Hepatocyte (in vitro differentiated cells): Measurements from ENCODE around the gene C1orf232. TPM values are rescaled to one million over a fixed set of nuclear protein-coding genes. Genes with fewer than 3 reads are reported as not detected.
A peak's percentile ranks its signal among the peaks of the same experiment; 100 is the strongest.

Source experiments
- DNase-seq: peaks from one replicate; pipeline ENCODE4 v3.0.0-alpha.2; 2016; ENCODE audit warnings: low spot score
- H2AFZ ChIP-seq: fragments of 200-600 bp; sonication (generic); 2 replicates; pipeline ENCODE4 v1.6.0; 2016; ENCODE audit warnings: antibody characterized with exemption, mild to moderate bottlenecking
- H3K27ac ChIP-seq: fragments of 200-600 bp; sonication (generic); 2 replicates; pipeline ENCODE4 v1.5.1; 2016; ENCODE audit warnings: mild to moderate bottlenecking
- H3K27me3 ChIP-seq: fragments of 200-600 bp; sonication (generic); 2 replicates; pipeline ENCODE4 v1.6.1; 2016
- H3K36me3 ChIP-seq: fragments of 200-600 bp; sonication (generic); replicated peaks from 2 replicates; pipeline ENCODE4 v1.5.1; 2016; ENCODE audit warnings: low read depth; ENCODE audit not compliant: insufficient read depth
- H3K4me1 ChIP-seq: fragments of 200-600 bp; sonication (generic); 2 replicates; pipeline ENCODE4 v1.5.1; 2016; ENCODE audit warnings: mild to moderate bottlenecking, moderate library complexity; ENCODE audit not compliant: insufficient read depth
- H3K4me2 ChIP-seq: fragments of 200-600 bp; sonication (generic); 2 replicates; pipeline ENCODE4 v1.6.0; 2016
- H3K4me3 ChIP-seq: fragments of 200-600 bp; sonication (generic); 2 replicates; pipeline ENCODE4 v1.5.1; 2016; ENCODE audit warnings: mild to moderate bottlenecking
- H3K79me2 ChIP-seq: fragments of 200-600 bp; sonication (generic); 2 replicates; pipeline ENCODE4 v1.6.0; 2017; ENCODE audit warnings: mild to moderate bottlenecking
- H3K9me2 ChIP-seq: fragments of 200-600 bp; sonication (generic); replicated peaks from 2 replicates; pipeline ENCODE4 v1.6.0; 2017; ENCODE audit warnings: mild to moderate bottlenecking; ENCODE audit not compliant: insufficient read depth
- H3K9me3 ChIP-seq: fragments of 200-600 bp; sonication (generic); 2 replicates; pipeline ENCODE4 v1.5.1; 2016; ENCODE audit warnings: low read depth, mild to moderate bottlenecking
- H4K20me1 ChIP-seq: fragments of 200-600 bp; sonication (generic); 2 replicates; pipeline ENCODE4 v1.6.0; 2016; ENCODE audit warnings: mild to moderate bottlenecking; ENCODE audit not compliant: insufficient read depth, poor library complexity, severe bottlenecking
- CTCF ChIP-seq: fragments of 200-600 bp; sonication (generic); IDR thresholded peaks from 2 replicates; pipeline ENCODE4 v1.5.1; 2016; ENCODE audit warnings: antibody characterized with exemption, mild to moderate bottlenecking; ENCODE audit not compliant: poor library complexity
- EZH2 ChIP-seq: fragments of 200-600 bp; sonication (generic); IDR thresholded peaks from 2 replicates; pipeline ENCODE4 v1.6.1; 2016; ENCODE audit warnings: antibody characterized with exemption, mild to moderate bottlenecking, borderline replicate concordance
- EZH2phosphoT487 ChIP-seq: fragments of 200-600 bp; sonication (generic); IDR thresholded peaks from one replicate; pipeline ENCODE4 v1.6.1; 2018; ENCODE audit warnings: antibody characterized with exemption, mild to moderate bottlenecking, low read depth, moderate library complexity; ENCODE audit not compliant: unreplicated experiment, severe bottlenecking
- WGBS: methylation state at CpG from one replicate; pipeline ENCODE4 v1.1.6; 2016; ENCODE audit warnings: low lambda C conversion rate; ENCODE audit errors: missing lambda C conversion rate; 5-methylcytosine and 5-hydroxymethylcytosine counted together
- polyA plus RNA-seq: library from polyadenylated mRNA; unstranded; fragments of >200 nt; fragmentation: Nextera tagmentation; extraction: Ambion mirVana; gene quantifications from 2 replicates; pipeline ENCODE4 v1.2.1, GENCODE V29; 2016
- total RNA-seq: library from RNA; depleted of rRNA; stranded (reverse); fragments of >200 nt; gene quantifications from 2 replicates; pipeline ENCODE4 v1.2.3, GENCODE V29; 2014

Gene C1orf232
- total and polyA plus RNA-seq, 2 experiments from 2014 or later, result not detected

- H4K20me1 ChIP-seq, result no peaks in the 10 kb centered on the region
- H3K4me3 ChIP-seq, result peak overlapping the region; percentile 36
- H3K4me1 ChIP-seq, result peaks cover 20% of the 10 kb centered on the region
- TF ChIP-seq EZH2phosphoT487 (no peak), CTCF (peak; percentile 59)
- H3K27me3 ChIP-seq, result peaks cover 12% of the 10 kb centered on the region
- 9% methylated on average over 59 of the region's 72 CpGs for WGBS
- H2AFZ ChIP-seq, result peak overlapping the region; percentile 78
- H3K9me3 ChIP-seq, result no peaks in the 10 kb centered on the region
- no peak overlapping the region for H3K27ac ChIP-seq
- DNase-seq, result peak; percentile 79
- no peaks in the 10 kb centered on the region for H3K9me2 ChIP-seq
- H3K79me2 ChIP-seq, result no peaks in the 10 kb centered on the region
- H3K4me2 ChIP-seq, result peak overlapping the region; percentile 93
- no peaks in the 10 kb centered on the region for H3K36me3 ChIP-seq
Observed at GRCh38 chr1:26164036-26164860, 4.5 kb downstream of the C1orf232 start.

GRCh38 chr1:26163684-26164035 lies 5.1 kb downstream of the C1orf232 start:
- no peaks in the 10 kb centered on the region for H3K79me2 ChIP-seq
- H3K27me3 ChIP-seq, result peaks cover 12% of the 10 kb centered on the region
- no peaks in the 10 kb centered on the region for H3K9me3 ChIP-seq
- no peaks in the 10 kb centered on the region for H3K36me3 ChIP-seq
- H3K4me2 ChIP-seq, result peak overlapping the region; percentile 93
- WGBS, result 91% methylated on average over 9 of the region's 9 CpGs
- no peaks in the 10 kb centered on the region for H4K20me1 ChIP-seq
- no peak overlapping the region for H3K4me3 ChIP-seq
- no peaks in the 10 kb centered on the region for H3K9me2 ChIP-seq
- no peak overlapping the region for H3K27ac ChIP-seq
- peaks cover 20% of the 10 kb centered on the region for H3K4me1 ChIP-seq
- DNase-seq, result no peak
- peak overlapping the region; percentile 78 for H2AFZ ChIP-seq
- TF ChIP-seq CTCF, result no peak
- TF ChIP-seq EZH2phosphoT487, result no peak
- no peak for TF ChIP-seq EZH2

- H3K27me3 ChIP-seq, result peaks cover 12% of the 10 kb centered on the region
- TF ChIP-seq EZH2phosphoT487, result no peak
- TF ChIP-seq CTCF, result no peak
- no peak for TF ChIP-seq EZH2
Observed at GRCh38 chr1:26162220-26162709, 6.5 kb downstream of the C1orf232 start.

More at GRCh38 chr1:26162220-26162709, 6.5 kb downstream of the C1orf232 start:
- Histone ChIP-seq H2AFZ (peak overlapping the region; percentile 86), H3K27ac (no peak overlapping the region), H3K79me2 (no peaks in the 10 kb centered on the region), H3K36me3 (no peaks in the 10 kb centered on the region), H3K9me3 (no peaks in the 10 kb centered on the region), H3K4me2 (peak overlapping the region; percentile 97), H3K4me3 (no peak overlapping the region), H4K20me1 (no peaks in the 10 kb centered on the region), H3K4me1 (peaks cover 20% of the 10 kb centered on the region), H3K9me2 (no peaks in the 10 kb centered on the region)
- no peak for DNase-seq
- 40% methylated on average over 21 of the region's 21 CpGs for WGBS
